GM21423 (cell line): ENCODE measurements around the gene CCDC32.
A peak's percentile ranks its signal among the peaks of the same experiment; 100 is the strongest.
"Not testable (repeated sequence)": the region's sequence is repeated elsewhere in the genome, so short reads cannot be mapped to it uniquely, and the experiment has no call there.

Experiments used
- ATAC-seq: cut with Tn5 transposase; IDR thresholded peaks from one replicate; pipeline ENCODE4 v1.9.1; 2021; ENCODE audit warnings: mild to moderate bottlenecking, moderate library complexity; ENCODE audit not compliant: unreplicated experiment

The CCDC32 gene, protein sequence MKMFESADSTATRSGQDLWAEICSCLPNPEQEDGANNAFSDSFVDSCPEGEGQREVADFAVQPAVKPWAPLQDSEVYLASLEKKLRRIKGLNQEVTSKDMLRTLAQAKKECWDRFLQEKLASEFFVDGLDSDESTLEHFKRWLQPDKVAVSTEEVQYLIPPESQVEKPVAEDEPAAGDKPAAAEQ

DNA sequence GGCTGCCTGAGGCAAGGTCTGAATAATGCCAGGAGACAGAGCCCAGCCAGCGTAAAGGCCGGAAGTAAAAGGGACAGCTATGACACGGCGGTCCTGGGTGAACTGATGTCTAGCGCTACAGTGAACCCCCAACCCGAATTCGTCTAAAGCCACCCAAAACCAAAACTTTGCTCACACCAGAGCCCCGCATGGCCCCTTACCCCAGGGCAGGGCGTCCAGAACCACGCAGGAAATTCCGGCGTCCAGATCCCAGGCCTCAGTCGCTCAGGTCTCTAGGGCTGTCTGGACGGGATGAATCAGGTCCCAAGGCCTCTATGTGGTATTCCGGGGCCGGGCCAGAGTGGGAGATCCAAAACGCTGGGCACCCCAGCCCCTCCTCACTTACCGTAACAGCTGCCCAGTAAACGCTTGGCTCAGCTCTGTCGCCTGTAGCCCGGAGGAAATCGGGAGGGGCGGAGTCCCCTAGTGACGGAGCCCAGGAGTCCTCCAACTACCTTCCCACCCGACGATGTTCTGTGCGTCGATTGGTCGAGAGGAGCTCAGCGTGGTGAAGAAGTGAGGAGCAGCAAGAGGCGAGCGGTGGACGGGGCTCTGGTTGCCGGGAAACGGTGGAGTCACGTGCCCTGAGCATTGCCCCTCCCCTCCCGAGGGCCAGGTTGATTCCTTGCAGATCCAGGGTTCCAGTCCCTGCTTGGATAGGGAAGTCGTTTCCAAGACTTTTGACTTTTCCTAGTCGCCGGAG is at the start of gene CCDC32:
TSS of gene CCDC32 (minus strand) at position 452 of the 742 bp plus-strand sequence. CDS start 2,027 bp downstream, outside the sequence.
- ATAC-seq = peak; percentile 93

DNA sequence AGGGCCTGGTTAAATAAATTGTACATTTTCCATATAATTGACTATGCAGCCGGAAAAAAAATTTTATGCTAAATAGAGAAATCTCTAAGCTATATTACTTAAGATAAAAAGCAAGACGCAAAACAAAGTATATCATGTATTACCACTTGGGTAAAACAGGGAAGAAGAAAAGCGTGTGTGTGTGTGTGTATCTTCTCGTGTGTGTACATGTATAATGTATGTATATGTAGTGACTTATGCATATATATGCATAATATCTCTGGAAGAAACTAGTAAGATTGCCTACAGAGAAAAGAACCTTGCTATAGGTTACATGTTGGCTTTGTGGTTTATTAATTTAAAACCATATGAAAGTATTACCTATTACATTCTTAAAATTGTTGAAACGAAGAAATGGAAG is 48.2 kb upstream of the CCDC32 start:
- no peak for ATAC-seq

DNA sequence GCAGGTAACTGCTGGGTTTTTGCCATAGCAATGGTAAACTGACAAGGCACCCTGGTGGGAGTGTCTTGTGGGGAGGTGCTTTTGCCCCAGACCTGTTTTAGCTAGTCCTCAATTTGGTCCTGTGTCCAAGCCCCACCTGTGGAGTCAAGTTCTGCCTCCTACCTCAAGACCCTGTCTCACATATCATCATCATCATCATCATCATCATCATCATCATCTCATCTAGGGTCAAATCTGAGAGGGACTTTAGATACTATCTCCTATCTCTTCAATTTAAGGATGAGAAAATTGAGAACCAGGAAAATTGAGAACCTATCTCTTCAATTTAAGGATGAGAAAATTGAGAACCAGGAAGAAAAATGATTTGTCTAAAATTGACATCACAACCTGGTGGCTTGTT is 39.1 kb upstream of the CCDC32 start:
- no peak for ATAC-seq

DNA sequence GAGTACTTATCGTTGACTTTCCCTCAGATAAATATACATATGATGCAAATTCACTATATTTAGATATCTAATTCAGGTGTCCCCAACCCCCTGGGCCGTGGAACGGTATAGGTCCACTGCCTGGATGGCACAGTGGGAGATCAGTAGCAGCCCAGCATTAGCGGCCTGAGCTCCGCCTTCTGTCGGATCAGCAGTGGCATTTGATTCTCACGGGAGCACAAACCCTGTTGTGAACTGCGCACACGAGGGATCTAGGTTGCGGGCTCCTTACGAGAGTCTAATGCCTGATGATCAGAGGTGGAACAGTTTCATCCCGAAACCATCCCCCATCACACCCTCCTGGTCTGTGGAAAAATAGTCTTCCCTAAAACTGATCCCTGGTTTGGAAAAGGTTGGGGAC is 36.1 kb upstream of the CCDC32 start:
- ATAC-seq = no peak

DNA sequence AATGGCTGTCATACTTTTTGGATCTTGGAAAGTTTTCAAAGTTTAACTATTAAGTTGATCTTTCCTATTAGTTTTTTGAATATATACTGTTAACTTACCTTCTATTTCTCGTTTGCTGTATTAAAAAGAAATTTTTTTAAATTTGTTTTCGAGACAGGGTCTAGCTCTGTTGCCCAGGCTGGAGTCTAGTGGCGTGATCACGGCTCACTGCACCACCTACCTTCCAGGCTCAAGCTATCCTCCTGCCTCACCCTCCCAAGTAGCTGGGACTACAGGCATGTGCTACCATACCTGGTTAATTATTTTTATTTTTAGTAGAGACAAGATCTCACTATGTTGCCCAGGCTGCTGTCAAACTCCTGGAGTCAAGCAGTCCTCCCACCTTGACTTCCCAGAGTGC is 33.8 kb upstream of the CCDC32 start:
- no peak for ATAC-seq

DNA sequence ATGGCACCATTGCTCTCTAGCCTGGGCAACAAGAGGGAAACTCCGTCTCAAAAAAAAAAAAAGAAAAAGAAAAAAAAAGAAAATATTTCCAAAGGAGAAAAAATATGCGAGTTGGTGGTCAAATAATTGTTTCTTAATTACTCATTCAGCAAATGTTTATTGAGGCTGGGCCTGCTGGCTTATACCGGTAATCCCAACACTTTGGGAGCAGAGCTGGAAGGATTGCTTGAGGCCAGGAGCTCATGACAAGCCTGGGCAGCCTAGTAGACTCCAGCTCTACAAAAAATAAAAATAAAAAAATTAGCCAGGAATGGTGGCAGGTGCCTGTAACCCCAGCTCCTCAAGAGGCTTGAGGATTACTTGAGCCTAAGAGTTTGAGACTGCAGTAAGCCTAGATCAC is 33.3 kb upstream of the CCDC32 start:
- no peak for ATAC-seq

DNA sequence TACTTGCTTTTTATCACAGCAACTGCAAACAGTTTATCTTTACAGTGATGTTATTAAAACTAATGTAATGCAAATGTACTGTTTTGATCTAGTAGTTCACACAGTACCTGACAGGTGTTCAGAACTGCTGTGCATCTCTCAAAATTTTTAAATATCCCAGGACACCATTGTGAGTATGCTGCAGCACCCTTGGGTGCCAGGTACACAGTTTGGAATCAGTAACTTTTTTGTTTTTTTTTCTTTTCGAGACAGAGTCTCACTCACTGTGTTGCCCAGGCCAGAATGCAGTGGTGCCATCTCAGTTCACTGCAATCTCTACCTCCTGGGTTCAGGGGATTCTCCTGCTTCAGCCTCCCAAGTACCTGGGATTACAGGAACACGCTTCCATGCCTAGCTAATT is 32.2 kb upstream of the CCDC32 start:
- ATAC-seq = no peak

DNA sequence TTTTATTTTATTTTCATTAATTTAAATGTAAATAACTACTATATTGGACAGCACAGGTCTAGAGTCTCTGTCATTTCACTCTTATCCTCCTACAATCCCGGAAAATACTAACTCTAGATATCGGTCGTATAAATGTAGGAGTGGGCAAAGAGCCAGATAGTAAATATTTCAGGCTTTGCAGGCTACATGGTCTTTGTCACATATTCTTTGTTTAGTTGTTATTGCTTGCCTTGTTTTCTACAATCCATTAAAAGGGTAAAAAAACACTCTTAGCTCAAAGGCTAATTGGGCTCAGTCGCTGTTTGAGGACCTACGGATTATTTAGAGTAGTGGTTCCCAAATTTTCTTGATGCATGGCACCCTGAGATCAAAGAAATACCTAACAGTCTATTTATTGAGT is 30.9 kb upstream of the CCDC32 start:
- ATAC-seq = no peak

DNA sequence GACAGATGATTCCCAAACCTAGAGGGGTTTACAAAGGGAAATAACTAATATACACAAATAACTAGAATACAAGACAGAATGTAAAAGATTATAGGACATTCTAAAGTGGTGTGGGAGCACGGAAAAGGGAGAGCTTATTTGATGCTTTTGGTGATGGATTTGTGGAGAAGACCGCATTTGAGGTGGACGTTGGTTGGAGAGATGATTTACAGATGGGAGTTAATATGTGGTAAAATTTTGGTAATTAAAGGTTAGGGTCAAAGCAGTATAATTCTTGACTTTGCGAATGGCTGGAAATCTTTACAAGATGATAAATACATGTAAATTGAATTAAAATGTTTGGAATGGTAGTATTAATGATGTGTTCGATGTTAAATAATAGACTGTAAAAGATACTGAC is 30.4 kb upstream of the CCDC32 start:
- no peak for ATAC-seq

DNA sequence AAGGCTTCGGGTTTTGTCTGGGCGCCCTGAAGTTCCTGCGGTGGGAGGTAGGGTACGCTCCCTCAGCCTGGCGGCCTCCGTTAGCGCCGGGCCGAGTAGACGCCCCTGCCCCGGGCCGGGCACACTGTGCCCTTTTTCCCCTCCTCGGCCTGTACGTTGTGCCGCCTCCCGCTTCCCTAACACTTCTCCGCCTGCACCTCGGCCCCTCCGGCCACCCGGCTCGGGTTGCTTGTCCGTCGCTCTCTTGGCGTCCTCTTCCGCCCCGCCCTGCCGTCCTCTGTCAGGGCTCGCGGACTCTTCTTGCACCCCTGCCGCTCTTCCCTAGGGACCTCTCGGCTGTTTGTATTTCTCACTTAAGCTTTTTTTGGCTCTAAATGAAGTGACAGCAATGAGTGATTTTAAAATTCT is 29.6 kb upstream of the CCDC32 start:
- ATAC-seq = peak; percentile 38

DNA sequence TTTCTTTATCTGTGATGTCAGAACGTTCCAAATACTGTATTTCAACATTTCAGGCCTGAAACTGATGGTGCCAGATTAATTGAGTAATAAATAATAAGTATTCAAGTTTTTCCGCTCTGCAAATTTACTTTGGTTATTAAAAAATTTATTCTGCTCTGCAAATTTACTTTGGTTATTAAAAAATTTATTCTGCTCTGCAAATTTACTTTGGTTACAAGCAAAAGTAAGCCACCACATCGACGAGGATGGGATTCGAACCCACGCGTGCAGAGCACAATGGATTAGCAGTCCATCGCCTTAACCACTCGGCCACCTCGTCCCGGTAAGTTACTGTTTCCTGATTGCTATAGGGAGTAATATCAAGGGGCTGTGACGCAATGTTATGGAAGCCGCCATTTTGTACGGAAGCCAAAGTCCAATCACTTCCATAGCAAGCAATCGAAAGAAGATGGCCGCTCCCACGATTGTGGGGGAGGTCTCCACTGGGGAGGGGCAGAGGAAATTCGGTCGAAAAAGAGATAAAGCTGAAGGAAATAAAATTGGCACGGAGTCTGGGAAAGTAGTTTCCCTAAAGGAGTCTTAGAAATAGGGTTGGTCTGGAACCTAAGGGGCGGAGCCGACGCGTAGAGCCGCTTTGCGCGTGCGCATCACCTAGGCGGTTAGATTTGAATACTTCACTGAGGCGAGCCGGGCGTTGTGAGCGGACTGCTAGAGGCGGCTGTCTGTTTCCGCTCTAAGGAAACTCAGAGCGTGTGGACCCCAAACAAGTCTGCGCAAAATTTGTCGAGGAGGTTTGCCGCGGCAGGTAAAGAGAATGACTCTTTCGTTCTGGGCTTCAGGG is 29.0 kb upstream of the CCDC32 start, which contains the start of gene KNL1:
TSS of gene KNL1 (plus strand) at position 662 of the 841 bp plus-strand sequence. CDS start 8,683 bp downstream, outside the sequence.
- peak; percentile 65 for ATAC-seq

DNA sequence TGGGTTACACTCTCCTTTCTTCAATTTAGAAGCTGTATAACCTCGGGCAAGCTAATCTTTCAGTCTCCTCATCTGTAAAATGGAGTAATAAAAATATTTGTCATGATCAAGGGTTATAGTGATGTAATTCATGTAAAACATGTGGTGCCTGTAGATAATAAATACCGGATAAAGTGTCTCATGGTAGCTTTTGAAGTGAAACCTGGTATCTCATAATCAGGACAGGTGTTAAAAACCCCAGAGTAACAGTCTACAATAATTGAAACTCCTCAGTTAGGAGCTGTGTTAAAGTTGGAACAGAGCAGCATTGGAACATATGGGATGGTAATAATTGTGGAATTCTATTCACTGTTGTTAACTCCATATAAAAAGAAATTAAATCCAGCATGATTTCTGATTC is 28.3 kb upstream of the CCDC32 start:
- ATAC-seq = no peak

DNA sequence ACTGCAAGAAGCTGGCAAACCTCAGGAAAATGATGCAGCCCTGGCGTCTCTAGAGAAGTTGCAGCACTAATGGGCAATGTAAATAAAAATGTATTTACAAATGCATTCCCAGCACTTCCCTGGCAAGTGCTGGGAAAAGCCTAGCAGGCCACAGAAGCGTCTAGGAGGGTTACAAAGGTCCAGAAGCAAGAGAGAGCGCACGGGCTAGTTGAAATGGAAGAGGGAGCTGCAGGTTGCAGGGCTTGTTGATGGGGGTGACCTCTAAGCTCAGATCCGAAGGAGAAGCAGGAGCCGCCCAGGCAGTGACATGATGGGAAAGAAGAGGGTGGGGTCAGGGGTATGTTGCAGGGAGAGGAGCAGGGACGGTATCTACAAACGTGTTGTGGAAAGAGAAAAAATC is 26.5 kb upstream of the CCDC32 start:
- no peak for ATAC-seq

DNA sequence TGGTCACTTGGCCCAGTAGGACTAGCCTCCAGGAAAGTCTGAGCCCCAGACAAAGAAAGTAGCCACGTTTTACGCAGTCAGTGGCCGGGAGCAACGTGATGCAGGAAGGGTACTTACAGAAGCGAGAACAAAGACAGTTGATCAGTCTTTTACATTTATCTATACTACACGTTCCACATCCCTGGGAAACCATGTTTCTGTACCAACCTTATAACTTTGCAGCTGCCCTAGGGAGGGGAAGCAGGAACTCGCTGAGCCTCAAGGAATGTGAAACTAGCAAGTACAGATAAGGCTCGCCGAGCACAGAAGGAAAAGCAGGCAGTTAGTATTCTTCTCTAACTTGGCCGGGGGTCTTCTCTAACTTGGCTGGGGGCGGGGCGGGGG is 25.8 kb upstream of the CCDC32 start:
- ATAC-seq = no peak

DNA sequence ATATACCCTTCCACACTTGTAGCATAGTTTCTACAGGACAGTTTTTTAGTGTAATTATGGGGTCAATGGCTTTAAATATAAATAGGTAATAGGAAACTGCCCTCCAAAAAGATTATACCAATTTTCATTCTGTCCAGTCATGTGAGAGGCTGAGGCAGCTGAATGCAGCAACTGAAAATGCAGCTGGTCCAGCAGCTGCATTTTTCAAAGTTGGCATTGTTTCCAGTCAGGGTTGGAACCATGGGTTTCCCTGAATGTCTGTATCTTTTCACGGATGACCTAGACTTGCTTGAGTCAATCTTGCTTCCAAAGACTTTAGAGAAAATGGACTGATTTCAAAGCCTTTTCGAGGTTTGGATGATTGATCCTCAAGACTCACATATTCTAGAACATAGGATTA is 19.3 kb upstream of the CCDC32 start:
- no peak for ATAC-seq

DNA sequence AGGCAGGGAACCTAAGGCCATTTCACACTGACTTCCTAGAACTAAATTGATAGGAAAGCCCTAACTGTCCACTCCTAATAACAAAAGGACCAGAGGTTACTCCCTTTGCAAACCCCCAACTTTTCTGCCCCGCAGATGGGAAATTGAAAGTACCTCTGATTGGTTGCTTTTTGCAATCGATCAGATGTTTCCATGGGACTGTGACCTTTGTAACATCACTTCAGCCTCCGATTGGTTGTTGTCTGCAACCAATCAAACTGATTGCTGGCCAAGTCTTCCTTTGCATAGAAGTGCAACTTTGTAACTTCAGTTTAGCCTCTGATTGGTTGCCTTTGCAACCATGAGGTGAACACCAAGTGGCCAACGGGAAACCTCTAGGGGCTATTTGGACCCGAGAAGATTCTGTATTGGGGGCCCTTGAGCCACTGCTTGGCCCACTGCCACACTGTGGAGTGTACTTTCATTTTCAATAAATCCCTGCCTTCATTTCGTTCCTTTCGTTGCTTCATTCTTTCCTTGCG is 17.9 kb upstream of the CCDC32 start:
- no peak for ATAC-seq

DNA sequence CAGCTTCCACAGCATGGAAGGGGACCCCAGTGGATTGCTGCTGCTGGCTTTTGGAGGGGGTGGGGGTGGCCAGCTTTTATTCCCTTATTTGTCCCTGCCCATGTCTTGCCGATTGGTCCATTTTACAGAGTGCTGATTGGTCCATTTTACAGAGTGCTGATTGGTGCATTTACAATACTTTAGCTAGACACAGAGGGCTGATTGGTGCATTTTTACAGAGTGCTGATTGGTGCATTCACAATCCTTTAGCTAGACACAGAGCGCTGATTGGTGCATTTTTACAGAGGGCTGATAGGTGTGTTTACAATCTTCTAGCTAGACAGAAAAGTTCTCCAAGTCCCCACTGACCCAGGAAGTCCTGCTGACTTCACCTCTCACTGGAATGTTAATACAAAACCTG is 17.0 kb upstream of the CCDC32 start:
- ATAC-seq = not testable (repeated sequence)

DNA sequence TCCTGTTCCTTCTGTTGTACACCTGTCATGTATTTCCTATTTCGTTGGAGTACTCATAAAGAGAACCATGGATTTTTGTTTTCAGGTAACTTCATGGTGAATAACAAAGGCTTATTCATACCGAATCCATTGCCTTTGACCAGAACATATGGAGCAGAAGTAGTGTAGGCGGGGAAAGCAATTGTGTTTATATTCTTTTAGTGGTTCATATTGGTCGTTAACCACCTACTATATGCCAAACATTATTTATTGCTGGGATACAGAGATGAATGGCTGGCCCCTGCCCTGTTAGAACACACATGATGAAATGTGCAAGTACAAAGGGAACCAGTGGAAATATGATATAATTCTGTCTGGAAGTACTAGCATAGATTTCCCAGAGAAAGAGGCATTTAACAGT is 14.1 kb upstream of the CCDC32 start:
- no peak for ATAC-seq

DNA sequence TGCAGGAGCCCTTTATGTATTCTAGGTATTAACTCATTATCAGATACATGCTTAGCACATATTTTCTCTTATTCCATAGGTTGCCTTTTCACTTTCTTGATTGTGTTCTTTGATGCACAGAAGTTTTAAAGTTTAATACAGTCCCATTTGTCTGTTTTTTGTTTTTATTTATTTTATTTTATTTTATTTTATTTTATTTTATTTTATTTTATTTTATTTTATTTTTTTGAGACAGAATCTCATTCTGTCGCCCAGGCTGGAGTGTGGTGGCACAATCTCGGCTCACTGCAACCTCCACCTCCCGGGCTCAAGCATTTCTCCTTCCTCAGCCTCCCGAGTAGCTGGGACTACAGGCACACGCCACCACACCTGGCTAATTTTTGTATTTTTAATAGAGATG is 12.1 kb upstream of the CCDC32 start:
- ATAC-seq = not testable (repeated sequence)

DNA sequence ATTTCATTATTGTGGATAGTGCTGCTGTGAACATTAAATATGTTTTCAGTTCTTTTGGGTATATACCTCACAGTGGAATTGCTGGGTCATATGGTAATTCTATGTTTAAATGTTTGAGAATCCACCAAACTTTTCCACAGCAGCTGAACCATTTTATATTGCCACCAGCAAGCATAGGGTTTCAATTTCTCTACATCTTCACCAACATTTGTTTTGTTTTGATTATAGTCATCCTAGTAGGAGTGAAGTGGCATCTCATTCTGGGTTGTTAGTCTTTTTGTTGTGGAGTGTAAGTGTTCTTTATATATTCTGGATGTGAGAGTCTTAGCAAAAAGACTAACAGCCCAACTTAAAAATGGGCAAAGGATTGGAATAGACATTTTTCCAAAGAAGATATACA is 10.3 kb upstream of the CCDC32 start:
- ATAC-seq = no peak

DNA sequence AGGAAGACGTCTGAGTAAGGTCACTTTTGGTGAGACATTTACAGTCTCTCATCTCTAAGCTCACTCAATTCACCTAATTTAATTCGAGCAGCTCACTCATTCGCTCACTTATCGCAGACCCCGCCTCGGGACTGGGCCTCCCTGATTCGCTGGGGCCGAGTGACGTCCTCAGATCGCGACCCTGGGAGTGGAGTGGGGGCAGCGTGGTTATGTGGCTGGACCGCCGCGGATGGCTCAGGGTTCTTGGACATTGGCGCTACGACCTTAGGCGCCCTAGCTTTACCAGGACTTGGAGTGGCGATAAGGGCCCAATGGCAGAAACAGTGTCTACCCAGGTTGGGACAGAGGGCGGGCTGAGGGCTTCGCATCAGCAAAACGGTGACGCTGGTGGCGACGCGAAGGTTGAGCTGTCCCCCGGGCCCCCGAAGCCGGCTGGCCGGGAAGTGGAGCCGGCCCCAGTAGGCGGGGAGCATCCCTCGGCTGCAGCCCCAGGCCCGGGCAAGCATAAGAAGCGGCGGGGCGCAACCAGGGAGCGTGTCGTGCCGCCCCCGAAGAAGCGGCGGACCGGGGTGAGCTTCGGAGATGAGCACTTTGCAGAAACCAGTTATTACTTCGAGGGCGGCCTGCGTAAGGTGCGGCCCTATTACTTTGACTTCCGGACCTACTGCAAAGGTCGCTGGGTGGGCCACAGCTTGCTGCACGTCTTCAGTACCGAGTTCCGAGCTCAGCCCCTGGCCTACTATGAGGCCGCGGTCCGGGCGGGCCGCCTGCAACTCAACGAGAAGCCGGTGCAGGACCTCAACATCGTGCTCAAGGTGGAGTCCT is 4.5 kb upstream of the CCDC32 start, which contains the start of gene RPUSD2:
TSS of gene RPUSD2 (plus strand) at position 171 of the 825 bp plus-strand sequence. CDS start at position 210, 39 bp downstream.
- ATAC-seq = peak; percentile 50
